HG03025 (cell line): ENCODE measurements around the gene UBE2G2.

ENCODE experiments used
- ATAC-seq: cut with Tn5 transposase; IDR thresholded peaks from one replicate; pipeline ENCODE4 v1.9.1; 2021; ENCODE audit warnings: mild to moderate bottlenecking, moderate library complexity; ENCODE audit not compliant: unreplicated experiment, low FRiP score

Gene UBE2G2

DNA sequence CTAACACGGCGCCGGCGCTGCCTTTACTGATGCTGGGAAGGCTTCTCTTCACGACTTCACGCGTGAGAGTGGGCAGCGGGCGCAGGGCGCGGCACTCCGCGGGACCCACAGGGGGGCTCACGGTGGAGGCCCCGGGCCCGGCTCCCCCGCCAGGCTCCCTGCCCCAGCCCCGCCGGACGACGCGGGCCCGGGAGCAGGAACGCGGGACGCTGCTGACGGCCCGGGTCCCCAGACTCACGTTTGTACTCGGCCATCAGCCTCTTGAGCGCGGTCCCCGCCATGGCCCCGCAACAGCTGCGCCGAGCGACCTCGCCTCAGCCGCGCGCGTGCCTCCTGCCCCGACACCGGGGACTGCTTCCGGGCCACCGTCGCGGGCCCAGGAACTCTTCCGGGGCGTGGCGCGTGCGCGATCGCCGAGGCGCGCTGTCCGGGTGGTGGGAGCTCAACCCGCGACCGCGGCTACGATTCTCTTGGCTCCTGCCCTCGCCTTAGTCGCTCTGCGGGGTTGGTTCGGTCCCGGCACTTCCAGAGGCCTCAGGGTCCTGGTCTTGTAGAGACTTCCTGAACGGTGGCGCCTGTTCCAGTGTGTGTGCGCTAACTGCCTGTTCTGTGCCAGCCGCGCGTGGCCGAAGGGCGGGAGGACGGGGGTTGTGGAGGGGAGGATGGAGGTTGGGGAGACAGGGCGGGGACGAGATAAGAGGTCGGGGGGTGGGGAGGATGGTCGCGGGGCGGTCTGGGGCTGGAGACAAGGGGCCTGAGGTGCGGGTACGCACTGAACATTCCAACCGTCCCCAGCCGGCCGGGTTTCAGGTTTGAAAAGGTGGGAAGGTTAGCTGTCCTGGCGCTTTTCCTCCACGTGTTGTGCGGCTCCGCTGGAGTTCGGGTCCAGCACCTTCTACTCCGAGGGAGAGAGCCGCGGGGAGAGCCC lies at the start of gene UBE2G2:
UBE2G2 (minus strand) TSS at position 353 of the 928 bp plus-strand sequence; CDS start at position 281, 72 bp downstream.
- ATAC-seq = peak; percentile 70

DNA sequence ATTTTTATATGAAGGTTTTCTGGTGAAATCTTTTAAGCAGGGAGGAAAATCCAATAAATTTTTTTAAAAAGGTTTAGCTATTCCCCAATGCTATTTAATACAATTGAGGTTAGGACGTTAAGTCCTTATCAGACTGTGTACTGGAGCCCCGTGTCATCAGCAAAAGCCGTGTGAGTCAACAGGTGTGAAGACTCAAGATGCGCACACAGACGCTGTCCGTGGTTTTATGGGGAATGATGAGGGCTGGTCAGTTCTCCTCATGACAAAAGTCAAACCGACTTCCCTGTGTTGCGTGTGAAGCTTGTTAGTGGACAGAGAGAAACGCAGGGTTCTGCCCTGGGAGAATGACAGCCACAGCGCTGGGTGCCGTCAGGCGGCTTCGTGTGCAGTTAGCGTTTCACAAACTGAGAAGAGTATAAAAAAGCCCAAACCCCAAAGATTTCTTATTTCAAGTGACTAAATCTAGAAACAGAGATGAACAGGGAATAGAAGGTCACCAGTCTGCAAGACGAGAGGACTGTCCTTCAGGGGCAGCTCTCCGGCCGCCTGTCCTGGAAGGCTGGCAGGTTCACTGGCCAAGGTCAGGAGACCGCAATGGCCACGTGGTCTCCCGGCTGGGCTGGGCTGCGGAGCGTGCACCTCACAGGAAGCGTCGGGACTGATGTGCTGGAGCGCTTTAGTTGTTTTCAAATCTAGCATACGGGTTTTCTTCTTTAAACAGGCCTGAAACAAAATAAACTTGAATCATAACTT lies 49.5 kb upstream of the UBE2G2 start:
- ATAC-seq = no peak

DNA sequence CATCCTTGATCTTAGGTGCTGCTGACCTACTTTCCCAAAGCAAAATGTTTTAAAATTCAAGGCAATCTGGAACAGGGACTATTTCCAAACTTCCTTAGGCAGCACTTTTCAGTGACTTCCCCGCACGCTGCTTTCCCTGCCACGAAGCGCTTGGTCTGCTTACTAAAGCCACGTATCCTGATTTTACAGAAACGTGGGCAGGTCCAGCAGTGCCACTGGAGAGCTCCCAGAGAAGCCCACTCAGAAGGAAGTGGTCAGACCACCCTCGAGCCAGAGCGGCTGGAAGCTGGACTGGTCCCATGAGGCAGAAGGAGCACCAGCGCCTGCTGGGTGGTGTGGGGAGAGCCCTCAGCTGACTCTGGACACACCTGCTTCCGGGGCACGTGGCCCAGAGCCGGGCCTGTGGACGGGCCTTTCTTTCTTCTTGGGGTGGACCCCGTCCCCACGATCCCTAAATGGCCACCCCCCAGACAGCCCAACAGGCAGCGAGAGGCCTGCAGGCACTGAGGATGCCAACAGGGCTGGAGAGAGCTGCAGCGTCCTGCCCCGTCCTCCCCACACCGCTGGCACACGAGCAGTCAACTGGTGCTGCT lies 48.7 kb upstream of the UBE2G2 start:
- ATAC-seq = no peak

GRCh38 chr21:44849616-44850130 lies 48.1 kb upstream of the UBE2G2 start:
- ATAC-seq = no peak

DNA sequence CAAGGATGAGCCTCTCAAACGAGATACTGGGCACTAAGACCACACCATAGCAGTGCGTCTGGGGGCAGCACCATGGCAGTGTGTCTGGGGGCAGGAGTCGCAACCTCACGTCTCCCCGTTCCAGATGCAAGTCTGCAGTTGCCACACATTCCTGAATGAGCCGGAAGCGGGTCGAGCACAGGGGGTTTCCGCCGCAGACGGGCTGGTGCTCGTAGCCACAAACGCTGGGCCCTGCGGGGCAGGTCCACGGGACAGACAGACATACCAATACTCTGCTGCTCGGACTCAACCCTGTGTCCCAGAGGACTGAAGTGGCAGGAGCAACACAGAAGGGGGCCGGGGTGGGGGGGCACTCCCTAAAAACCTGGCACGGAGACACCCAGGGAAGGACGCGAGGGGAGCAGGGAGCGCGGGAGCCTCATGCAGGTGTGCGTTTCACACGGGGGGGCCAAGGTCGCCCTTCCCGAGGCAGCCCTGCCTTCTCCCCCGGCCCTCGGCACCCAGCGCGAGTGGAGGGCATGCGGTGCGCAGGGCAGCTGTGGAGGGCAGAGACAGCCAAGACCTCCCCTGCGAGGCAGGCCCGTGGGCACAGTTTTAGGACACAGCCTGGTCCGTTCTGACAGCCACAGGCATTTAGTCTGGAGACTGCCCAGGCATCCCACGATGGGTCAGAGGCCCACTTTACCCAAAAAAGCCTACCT lies 47.4 kb upstream of the UBE2G2 start:
- ATAC-seq = no peak

DNA sequence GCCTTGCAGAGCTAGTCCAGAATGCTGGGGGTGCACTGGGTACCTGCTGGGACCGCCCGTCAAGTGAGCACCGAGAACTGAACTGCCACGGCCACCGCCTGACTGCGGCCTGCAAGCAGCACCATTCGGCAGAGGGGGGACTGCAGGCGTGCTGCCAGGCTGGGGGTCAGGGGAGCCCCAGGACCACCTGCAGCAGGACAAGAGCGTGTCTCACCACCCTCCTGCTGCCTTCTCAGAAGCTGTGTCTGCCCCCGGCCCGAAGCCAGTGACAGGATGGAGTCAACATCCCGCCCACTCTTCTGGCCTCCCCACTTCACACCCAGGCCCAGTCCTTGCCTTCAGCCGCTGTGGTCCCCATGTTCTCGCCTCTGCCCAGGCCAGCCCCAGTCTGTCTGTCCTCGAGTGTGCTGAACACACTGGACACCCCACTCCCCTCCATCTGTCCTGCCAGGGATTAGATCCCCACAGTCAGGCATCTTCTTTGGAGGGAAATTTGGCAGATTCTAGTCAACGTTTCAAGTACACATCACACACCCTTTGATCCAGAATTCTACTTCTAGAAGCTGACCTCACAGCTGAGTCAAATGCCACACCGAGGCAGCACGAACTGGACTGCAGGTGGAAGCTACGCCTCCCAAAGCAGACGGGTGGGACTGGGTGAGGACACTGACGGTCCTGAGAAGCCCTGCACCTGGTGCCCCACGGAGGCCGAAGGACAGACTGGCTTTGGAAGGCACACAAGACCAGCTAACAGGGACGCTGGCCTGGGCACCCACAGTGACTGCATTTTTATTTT lies 45.8 kb upstream of the UBE2G2 start:
- no peak for ATAC-seq

DNA sequence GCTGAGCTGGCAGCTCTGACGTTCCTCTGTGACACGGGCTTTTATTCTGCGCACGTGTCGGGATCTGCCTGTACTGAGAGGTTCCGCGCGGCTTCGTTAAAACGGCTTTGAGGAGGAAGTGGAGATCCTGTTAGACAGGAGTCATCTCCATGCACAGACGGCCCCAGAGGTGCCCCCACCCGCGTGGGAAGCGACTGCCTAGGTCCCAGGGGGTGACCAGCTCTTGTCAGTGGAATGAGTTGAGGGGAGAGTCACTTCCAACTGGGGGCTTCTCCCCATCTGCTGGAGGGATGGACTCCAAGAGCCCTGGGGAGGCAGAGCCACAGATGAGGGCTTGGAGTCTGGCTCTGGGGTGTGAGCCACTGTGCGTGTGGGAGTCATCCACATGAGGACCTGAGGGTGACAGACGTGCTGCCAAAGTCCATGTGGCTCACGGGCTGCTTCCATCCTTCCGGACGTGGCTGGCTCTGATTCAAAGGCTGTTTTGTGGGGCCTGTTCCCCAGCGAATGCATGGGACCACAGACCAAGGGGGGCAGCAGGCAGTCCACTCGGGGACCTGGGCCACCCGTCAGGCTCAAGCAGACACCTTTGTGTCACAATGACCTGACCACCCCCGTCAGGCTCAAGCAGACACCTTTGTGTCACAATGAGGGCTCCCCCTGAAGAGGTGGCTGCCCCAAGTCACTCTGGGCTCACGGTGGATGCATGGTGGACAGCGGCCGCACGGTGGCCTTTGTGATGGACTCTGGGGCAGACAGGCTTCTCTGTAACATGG lies 45.1 kb upstream of the UBE2G2 start:
- no peak for ATAC-seq

DNA sequence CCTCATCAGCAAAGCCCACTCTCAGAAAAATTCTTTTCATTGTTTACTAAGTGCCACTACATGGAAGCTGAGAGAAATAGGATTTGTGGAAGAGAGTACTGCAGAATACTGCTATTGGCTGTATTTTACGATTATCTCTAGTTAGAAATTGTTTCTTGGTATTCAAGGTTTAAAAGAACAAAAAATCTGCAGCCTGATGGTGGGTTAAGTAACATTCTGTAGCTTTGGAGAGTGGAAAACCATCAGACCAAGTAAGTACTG lies 44.5 kb upstream of the UBE2G2 start:
- no peak for ATAC-seq

- ATAC-seq = no peak
These were observed 44.0 kb upstream of the UBE2G2 start for GRCh38 chr21:44845418-44846223.

DNA sequence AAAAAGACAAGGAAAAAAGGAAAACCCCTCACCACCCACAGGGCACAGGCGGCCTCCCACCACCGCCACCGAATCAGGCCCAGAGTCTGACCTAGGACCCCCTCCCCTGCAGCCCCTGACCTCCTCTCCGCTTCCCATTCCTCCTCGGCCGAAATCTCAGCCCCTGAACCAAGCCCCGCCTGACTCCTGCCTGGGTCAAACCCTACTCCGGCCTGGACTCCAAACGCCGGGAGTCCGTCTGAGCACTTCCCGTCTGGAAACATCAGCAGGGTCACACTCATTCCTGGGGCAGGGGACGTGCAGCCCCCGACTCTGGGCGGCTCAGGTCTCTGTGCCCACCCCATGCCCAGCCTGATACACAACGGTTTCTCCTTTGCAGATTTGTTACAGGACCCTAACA lies 42.6 kb upstream of the UBE2G2 start:
- no peak for ATAC-seq

DNA sequence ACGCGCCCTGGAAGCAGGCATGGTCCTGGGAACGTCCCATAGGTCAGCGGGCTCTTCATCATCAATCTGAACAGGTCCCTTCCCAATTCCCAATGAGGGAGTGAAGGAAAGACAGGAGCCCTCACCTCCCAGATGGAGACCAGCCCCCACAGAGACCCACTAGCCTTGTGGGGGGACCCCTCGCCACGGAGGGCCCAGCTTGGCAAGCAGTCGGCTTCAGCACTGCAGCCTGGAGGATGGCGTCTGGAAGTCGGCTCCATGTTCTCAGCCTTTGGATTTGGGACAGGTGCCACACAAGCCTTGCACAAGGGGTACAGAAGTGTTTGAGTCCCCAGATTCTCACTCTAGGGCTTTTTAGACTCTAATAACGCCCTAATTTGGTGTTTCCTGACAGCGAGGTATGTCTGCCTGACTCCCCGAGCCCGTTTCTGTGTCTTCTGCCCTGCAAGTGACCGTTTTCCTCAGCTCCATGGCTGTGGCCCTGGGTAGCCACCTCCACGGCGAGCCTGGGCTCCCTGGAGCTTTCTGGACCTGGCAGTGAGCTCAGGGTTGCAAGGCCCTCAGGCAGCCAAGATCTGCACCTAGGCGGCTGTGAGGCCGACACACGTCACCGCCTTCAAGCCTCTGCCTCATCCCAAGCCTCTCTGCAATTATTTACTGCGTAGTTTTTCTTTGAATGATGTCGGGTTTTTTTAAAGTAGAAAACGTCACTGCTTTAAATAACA lies 41.3 kb upstream of the UBE2G2 start:
- no peak for ATAC-seq

GRCh38 chr21:44842087-44842486 lies 40.5 kb upstream of the UBE2G2 start:
- ATAC-seq = no peak

GRCh38 chr21:44840771-44841170 lies 39.2 kb upstream of the UBE2G2 start:
- no peak for ATAC-seq

DNA sequence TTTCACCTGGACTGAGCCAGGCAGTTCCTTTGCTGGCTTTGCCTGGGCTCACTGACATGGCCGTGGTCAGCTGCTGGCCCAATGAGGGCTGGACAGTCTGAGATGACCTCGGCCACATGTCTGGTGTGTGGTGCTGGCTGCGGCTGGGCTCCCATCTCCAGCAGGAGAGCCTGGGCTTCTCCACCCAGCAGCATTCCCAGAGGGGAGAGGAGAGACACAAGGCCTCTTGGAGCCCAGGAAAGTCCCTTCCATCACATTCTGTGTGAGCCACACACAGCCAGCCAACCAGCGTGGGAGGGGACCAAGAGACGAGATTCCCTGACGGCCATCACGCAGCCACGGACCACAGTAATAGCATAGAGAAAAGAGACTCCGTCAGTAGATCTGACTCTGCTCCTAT lies 37.3 kb upstream of the UBE2G2 start:
- ATAC-seq = no peak

DNA sequence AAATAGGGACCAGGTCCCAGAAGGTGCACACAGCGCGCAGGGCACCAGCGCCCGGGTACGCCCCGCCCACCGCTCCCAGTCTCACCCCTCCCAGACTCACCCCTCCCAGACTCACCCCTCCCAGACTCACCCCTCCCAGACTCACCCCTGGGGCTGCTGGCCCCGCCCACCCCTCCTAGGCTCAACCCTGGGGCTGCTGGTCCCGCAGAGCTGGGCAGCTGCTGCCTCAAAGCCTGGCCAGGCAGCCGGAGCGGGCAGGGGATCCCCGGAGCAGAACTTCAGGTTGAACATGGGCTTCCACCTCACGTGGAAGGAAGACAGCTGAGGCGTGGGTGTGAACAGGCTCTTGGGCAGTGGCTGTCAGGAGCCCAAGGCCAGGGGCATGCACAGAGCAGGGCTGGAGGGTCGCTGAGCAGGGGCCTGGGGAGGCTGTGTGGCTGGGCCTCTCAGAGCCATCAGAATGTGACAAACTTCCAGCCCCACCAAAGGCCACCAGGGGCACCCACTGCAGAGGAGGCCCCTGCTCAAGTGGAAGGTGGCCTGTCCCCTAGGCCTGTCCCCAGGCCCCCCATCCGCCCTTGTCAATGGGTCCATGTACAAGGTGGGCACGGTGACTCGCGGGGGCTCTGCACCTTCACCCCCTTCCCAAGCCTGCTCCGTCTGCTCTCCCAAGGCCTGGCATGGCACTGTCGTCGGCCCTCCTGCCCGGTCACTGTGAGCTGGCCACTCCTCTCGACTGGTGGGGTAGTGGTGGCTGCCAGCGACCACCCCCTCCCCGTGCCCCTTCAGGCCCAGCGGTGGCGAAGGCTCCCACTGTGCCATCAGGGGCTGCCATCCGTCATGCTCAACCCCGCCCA lies 36.6 kb upstream of the UBE2G2 start:
- no peak for ATAC-seq

GRCh38 chr21:44837537-44837936 lies 35.9 kb upstream of the UBE2G2 start:
- no peak for ATAC-seq
